HG03565 (cell line): ENCODE measurements around the gene MTHFSD.

Experiments
- ATAC-seq: cut with Tn5 transposase; IDR thresholded peaks from one replicate; pipeline ENCODE4 v1.9.1; 2021; ENCODE audit warnings: mild to moderate bottlenecking, moderate library complexity; ENCODE audit not compliant: unreplicated experiment

MTHFSD gene

DNA sequence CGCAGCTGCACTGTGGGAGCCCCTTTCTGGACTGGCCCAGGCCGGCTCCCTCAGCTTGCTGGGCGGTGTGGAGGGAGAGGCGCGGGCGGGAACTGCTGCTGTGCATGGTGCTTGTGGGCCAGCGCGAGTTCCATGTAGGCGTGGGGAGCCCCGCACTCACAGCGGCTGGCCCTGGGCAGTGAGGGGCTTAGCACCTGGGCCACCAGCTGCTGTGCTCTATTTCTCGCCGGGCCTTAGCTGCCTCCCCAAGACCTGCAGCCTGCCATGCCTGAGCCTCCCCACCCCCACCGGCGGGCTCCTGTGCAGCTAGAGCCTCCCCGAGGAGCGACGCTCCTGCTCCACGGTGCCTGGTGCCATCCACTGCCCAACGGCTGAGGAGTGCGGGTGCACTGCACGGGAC is 1.7 kb downstream of the MTHFSD start:
- ATAC-seq = no peak

DNA sequence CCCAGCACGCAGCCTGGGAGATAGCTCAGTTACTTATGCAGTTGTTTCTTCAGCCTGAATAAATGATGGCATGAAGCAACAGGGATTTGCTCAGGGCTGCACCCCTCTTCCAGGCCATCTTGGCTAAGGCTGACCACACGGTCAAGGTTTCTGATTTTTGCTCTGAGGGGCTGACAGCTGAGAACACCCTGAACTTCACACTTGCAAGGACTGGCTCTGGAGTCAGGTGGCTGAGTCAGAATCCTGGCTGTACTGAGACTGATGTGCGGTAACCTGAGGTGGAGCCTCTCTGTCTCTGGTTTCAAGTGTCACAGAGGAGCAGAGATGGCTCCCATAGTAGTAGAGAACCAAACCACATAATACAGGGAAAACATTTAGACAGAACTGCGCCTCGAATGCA is 4.8 kb downstream of the MTHFSD start:
- no peak for ATAC-seq

DNA sequence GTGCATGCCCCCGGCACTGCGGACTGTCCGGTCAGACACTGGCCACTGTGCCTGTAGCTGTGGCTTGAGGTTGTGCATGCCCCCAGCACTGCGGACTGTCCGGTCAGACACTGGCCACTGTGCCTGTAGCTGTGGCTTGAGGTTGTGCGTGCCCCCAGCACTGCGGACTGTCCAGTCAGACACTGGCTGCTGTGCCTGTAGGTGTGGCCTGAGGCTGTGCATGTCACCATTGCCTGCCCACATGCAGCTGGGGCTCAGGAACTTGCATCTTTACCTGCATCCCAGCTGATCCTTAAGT is 5.2 kb downstream of the MTHFSD start:
- no peak for ATAC-seq

DNA sequence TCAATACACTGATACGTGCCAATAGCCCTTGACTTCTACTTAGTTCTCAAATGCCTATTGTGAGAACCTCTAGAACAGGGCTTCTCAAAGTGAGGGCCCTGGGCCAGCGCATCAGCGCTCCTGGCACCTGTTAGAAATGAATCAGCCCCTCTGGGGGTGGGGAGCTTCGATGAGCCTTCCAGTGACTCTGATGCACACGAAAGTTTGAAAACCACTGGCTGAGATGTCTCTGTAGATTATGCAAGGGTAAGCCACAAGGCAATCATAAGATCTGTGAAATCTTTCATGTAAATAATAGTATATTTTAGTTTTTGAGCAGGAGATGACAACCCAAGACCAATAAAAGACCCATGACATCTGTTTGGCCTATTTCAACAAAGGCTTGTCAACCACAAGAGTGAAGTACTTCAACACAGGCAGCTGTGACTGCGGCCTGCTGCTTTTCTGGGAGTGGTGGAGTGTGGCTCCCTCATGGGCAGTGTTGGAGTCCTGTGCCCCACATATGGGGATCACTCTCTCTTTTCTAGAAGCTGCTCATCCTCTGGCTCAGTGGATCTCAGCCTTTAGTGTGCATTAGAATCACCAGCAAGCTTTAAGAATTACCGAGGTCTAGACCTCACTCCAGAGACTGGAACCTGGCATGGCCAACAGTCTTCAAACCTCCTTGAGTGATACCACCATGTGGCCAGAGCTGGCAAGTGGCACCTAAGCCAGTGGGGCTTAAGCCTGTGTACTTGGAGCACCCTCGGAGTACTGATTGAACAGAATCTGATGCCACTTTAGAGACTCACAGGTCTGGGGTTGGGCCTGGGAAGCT is 5.8 kb downstream of the MTHFSD start:
- no peak for ATAC-seq

DNA sequence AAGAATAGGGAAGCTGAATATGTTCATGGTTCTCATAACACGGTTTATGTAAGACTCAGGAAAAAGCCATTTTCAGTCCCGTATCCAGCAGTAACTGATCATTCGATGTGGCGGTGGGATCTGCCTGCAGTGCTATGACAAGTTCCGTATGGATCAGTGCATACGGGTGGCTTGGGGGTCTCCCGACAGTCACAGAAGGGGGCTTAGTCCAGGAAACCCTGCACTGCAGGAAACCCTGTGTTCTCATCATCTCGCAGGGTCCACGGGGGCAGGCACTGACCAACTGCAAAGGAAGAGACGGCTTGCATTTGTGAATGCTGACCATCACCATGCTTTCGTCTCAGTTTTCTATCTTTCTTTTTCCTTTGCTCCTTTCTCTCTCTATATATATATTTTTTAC is 7.7 kb downstream of the MTHFSD start:
- ATAC-seq = no peak

DNA sequence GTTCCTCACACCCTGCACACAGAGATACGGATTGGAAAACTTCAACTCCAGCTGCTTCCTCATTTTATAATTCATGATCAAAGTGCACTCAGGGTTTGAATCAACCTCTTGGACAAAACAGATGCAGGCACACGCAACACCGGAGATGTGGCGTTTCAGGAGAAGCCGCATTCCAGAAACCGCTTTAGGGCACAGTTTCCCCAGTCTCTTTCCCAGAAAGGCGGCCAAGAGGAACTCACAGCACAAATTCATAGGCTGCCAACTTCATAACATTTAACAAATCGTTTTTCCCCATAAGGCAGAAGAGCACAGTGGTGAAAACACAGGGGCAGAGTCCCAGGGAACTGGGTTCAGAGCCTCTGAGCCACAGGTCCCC is 8.4 kb downstream of the MTHFSD start:
- ATAC-seq = no peak

DNA sequence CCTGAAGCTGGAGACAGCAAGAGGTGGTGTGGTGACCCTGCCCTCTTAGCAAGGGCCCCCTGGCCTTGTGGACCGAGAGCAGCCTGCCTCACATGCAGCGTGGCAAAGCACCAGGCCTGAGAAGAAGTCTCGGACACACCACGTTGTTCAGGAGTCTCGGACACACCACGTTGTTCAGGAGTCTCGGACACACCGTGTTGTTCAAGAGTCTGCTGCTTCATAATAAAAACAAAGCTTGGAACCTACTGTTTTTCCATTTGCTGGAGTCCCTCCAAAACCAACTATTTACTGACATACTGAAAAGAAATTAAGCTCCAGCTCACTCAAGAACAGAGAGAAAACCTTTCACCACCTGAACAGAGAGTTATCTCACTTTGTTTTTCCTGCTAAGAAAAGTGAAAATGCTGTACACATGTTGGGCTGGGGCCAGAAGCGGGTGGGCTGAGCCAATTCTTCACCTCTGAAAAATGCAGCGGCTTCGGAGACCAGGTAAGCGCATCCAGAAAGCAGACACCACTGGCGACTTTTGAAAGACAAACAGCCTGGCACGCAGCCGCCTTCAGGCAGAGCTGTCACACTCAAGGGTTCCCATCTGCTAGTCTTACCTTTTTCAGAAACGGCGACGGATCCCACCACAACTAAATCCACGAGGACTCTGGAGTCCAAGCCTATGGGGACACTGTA is 8.9 kb downstream of the MTHFSD start:
- ATAC-seq = no peak

DNA sequence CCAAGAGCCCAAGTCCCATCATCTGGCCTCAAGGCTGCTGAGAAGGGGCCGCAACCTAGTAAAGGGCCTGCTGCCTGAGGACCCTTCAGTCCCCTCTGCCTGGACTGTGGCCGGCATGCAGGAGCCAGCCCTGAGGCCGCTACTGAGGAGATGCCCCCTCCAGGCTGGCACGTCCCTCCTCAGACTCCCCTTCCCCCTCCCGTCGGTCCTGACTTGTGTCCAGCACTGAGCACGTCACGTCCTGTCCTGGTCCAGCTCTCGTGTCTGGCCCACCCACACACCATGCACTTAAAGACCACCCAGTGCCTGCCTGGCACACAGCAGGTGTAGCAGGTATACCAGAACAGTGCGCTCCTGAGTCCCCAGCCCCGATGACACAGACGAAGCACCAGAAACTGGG is 9.6 kb downstream of the MTHFSD start:
- no peak for ATAC-seq

DNA sequence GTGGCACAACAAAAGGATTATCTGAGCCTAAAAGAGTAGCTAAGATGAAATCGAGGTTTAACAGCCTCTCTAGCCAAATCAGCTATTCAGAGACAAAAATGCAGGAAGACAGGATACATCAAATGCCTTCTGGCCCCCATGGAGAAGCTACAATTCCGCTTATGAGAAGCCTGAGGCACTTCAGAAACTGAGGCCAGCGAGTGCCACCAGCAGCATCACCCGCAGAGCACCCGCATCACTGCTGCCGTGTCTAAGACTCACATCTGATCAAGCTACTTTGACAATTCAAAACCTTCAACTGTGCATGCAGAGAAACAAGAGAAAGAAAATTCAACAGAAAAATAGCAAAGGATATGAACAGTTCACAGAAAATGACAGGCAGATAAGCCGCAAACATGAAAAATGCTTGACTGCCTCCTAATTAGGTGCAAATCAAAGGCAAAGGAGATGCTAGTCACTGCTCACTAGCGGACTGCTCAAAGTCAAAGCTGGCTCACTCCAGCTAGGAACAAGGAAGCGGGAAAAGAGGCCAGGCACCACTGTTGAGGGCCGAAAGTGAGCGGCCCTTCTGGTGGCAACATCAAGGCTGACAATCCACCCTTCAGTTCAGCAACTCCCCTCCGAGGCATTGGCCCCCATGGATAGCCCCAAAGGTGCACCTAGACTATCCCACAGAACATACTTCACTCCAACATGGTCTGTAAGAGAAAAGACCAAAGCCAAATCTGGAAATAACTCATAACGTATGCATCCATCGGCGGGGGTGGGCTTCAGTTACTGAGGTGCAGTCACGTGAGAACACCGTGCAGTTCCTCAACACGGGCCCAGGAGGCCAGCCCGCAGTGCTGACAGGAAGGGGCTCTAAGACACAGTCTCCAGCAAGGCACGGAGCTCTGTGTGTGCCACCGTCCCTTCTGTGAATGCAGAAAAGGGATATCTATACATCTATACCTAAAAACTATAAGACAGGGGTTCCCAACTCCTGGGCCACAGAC is 12.0 kb downstream of the MTHFSD start:
- ATAC-seq = no peak

DNA sequence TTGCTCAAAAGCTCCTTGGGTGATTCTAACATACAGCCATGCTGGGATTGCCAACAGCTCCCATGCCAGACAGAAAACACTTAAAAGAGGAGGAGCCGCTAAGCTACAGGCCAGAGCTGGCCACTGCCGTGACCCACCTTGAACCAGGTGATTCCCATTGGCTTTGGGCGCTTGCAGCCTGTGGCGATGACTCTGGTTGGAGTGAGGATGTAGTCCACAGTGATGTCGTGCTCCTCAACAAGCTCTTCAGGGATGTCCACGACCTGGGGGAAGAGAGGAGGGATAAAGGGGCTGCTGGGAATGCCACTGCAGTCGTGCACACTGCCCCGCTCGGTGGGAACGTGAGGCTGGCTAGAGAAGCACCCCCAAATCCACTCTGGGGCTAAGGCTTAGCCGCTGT is 13.5 kb downstream of the MTHFSD start:
- no peak for ATAC-seq

DNA sequence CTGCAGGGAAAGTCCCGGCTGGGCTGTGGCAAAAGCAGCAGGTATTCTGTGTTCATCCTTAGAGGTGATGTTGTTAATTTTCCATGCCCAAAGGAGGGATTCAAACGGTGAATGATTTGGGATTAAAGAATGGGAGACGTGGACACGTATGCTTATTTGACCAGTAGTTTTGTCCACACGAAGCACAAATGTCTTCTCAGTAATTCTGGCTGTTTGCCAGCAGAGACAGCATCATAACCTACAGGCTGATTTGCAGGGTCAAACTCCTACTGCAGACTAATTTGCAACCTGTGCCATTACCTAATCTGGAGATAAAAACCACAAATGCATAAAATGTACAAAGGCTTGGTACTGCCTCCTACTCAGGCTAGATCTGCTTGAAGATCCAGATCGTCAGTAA is 14.1 kb downstream of the MTHFSD start:
- ATAC-seq = no peak

DNA sequence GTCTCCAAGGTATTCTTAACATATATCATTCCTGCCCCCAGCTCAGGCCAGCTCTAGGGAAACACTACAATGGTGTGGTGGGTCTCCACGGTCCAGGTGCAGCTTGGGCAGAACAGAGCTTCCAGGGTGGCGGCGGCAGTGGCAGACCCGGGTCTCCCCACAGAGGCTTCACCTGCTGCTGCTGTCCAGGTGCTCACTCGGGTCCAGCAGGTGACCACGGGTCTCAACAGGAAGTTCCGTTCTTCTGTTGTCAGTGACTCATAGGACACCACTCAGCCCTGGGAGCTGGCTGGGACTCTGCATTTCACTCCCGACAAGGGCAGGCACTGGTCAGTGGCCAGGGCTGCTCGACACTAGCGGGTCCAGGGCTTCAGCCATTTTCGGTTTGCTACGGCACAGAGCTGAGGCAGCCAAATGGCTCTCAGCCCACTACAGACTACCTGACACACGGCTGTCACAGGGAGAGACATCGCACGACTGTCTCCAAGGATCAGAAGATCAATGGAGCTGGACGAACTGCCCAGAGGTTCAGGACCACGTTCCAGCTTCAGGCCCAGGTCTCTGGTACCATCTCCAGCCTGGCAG is 16.7 kb downstream of the MTHFSD start:
- ATAC-seq = no peak

DNA sequence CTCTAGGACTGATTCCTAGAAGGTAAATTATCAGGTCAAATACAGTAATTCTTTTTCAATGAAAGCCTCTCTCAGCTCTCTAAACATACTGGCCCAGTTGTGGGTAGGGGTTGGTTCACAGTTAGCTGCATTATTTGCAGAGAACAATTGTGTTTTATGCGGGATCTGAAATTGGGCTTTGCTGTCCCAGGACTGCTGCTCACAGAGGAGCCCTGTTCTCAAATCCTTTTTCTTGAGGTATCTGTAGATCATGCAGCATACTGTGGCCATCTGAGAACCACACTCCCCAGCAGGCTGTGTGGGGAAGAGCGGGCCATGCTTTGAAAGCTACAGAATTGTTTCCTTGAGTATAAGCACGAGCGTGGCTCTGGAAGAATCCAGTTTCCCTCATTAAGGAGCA is 17.5 kb downstream of the MTHFSD start:
- no peak for ATAC-seq

DNA sequence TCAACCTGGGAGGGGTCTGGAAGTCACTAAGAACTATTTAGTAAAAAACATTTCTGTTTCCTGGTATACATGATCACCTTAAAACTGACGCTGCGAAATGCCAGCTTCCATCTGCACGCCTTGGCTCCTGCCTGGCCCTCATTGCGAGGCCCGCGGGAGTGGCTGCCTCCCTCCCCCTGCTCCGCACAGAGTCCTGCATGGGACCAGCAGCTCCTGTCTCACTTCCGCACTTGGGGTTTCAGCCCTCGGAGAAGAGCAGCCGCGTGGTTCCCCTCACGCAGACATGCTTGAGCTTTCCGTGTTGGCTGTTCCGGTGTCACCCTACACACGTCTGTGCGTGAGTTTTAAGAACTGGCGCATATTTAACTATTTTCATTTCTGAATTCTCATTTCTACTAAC is 18.4 kb downstream of the MTHFSD start:
- no peak for ATAC-seq

DNA sequence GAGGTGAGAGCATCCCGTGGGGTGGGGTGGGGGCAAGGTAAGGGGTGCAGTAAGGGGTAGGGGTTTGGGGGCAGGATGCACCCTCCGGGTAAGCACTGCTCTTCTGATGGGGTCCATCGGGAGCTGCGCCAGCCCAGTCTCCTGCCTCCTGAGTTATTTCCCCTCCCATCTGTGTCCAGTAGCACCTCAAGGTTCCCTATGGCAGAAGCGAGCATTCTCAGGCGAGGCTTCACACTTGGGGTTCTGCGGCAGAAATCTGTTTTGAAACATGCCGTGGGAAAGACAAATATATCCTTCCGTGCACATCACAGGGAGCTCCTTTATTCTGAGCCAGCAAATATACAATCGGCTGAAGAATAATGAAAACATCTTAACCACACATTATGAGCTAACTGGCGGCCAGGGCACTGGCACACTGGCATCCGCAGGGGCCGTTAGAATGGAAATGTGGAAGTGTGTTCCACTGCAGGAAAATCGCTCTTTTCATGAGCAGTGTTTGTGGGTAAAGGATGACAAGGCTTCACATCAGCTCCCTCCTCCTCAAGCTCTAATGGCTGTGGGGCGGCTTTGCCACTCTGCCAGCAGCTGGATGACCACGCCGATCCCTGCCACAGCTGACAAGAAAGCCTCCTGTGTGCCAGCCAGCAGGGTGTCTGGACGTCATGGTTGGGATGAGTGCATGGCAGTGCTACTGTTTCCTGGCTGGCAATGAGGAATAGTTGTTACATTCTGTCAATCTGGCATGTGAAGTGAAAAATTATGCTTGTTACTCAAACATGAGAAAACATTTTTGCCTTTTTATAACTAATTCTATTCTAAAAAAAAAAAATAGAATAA is 20.0 kb downstream of the MTHFSD start:
- no peak for ATAC-seq

DNA sequence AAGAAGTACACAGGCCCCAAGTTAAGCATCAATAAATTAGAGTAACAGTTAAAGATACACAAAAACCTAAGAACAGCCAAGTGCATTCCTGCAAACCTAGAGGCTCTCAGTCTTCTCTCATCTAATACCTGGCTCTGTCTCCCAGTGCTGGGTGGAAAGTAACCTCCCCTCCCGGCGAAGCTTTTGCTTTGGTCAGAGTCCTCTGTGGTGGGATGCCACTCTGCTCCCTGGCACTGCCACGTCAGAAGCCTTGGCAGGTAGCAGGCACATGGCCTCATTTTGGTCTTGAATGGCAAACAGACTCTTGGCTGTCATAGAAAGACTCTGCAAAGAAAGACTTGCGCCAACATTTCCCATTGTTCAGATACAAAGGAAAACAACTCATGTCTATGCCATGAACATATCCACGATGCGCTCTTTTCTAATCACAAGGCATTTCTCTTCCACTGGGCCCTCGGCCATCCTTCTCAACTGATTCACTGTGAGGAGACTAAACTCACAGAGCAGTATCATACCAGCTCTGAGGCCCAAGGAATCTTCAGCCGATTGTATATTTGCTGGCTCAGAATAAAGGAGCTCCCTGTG is 21.2 kb downstream of the MTHFSD start:
- no peak for ATAC-seq

DNA sequence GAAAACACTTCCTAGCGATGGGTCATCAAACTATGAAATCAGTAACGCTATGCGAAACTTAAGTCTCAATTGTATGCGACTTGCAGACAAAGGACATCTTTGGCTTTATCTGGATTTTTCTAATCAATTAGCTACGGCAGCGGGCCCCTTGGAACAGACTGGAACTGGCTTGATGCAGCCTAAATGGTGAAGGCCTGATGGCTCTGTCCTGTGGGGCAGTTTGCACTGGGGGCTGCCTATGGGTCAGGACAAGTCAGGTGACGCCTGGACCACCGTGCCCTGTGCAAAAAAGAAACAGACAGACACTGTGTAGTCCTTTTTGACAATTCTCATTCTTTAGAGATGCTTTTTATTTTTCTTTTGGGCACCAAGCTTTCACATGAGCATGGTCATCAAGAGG is 22.0 kb downstream of the MTHFSD start:
- ATAC-seq = no peak

DNA sequence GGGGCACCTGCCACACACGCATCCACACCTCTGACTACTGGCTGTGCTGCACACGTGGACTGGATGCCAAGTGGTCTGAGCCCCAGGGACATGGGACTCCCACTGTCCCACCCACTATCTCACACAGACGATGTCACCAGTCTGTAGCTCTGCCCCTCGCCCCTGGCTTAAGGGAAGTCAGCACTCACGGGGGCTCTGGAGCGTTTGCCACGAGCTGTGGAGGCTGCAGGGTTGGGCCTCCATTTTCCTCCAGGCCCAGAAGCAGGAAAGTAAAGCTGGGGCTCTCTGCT is 22.6 kb downstream of the MTHFSD start:
- no peak for ATAC-seq

DNA sequence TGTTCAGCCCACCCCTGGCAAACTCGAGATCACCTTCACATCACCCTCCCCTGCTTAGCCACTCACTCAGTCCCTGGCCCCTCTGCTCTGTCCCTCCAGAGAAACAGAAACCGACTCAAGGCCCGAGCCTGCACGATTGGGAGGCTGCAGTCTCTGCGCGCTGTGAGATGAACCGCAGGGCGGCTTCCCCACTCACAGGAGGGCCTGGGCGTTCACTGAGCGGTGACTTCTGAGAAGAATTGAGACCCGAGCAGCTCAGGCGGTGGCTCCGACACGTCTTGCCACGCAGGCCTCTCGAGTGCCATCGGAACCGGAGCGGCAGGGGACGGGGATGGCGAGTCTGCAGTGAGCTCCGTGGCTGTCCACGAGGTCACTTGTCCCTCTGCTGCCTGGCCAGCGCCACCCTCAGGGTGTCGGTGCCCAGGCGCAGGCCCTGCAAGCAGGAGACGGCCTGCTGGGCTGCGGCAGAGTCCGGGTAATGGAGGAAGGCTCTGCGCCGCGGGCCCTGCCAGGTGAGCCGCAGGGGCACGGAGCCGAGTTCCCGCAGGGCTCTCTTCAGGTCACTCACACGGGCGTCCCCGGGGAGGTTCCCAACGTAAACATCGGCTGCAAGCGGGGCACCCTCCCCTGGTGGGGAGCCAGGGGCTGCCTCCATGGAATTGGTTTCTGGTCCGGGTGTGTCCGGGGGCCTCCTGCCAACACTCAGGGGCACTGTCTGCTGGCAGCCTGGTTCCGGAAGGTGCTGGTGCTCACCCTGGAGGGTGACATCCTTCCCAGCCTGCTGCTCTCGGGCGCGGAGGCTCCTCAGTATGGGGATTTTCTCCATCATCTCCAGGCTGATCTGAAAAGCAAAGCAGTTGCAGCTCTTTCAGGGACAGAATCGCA is 23.2 kb downstream of the MTHFSD start:
- ATAC-seq = no peak
